SK-N-SH (cell line): ENCODE results near the gene NDUFB11. TPM values are rescaled to one million over a fixed set of nuclear protein-coding genes. Genes with fewer than 3 reads are reported as not detected.

Source experiments
- CTCF ChIA-PET: fragments of 300-600, 350-600 bp; formaldehyde crosslinking; extraction: SDS; loops from one replicate; lab custom pipeline; 2021; lab: Yijun Ruan, JAX
- POLR2A ChIA-PET: fragments of 350-600 bp; sonication (Branson Sonifier 250); formaldehyde crosslinking; extraction: SDS; loops from one replicate; lab custom pipeline; 2020; ENCODE audit warnings: antibody characterized with exemption, inconsistent platforms; lab: Yijun Ruan, JAX
- DNase-seq: peaks from one replicate; pipeline ENCODE4 v3.0.0; 2012
- H2AFZ ChIP-seq: fragments of 200-600 bp; sonication (generic); 2 replicates; pipeline ENCODE4 v1.8.1; 2016; ENCODE audit warnings: antibody characterized with exemption, mild to moderate bottlenecking, low read depth
- H3F3A ChIP-seq: fragments of 200-600 bp; sonication (generic); replicated peaks from 2 replicates; pipeline ENCODE3; 2016; ENCODE audit warnings: antibody characterized with exemption, mild to moderate bottlenecking; ENCODE audit not compliant: insufficient read depth
- H3K27ac ChIP-seq, 2 experiments: fragments of 200-500 bp in 1 of 2; fragments of 200-600 bp in 1 of 2; sonication (Bioruptor generic) in 1 of 2; sonication (generic), shearing (Covaris generic) in 1 of 2; 2 replicates each; pipeline versions ENCODE4 v1.5.1 to v1.6.1; 2014 to 2016; ENCODE audit warnings: low read depth in 2 of 2, inconsistent platforms in 1 of 2, low read length in 1 of 2, mild to moderate bottlenecking in 1 of 2, mixed read lengths in 1 of 2
- H3K27me3 ChIP-seq: fragments of 200-600 bp; sonication (generic), shearing (Covaris generic); 2 replicates; pipeline ENCODE4 v1.6.1; 2016; ENCODE audit warnings: mixed run types; ENCODE audit not compliant: insufficient read depth
- H3K36me3 ChIP-seq, 2 experiments: fragments of 200-500 bp in 1 of 2; fragments of 200-600 bp in 1 of 2; sonication (Bioruptor generic) in 1 of 2; sonication (generic) in 1 of 2; replicated peaks in 1 of 2; 2 replicates each; pipeline versions ENCODE3 to v1.5.1; 2014 to 2016; ENCODE audit warnings: low read length in 1 of 2, mild to moderate bottlenecking in 1 of 2; ENCODE audit not compliant: insufficient read depth in 2 of 2, control insufficient read depth in 1 of 2
- H3K4me1 ChIP-seq, 2 experiments: fragments of 200-500 bp in 1 of 2; fragments of 200-600 bp in 1 of 2; sonication (Bioruptor generic) in 1 of 2; sonication (generic), shearing (Covaris generic) in 1 of 2; 2 replicates each; pipeline versions ENCODE4 v1.5.1 to v1.6.1; 2014 to 2016; ENCODE audit warnings: low read depth in 1 of 2, low read length in 1 of 2, mixed run types in 1 of 2; ENCODE audit not compliant: insufficient read depth in 2 of 2, control insufficient read depth in 1 of 2
- H3K4me2 ChIP-seq: fragments of 200-600 bp; sonication (generic), shearing (Covaris generic); 2 replicates; pipeline ENCODE4 v1.6.1; 2017; ENCODE audit warnings: mixed run types
- H3K4me3 ChIP-seq, 2 experiments: fragments of 200-500 bp in 1 of 2; fragments of 200-600 bp in 1 of 2; sonication (Bioruptor generic) in 1 of 2; sonication (generic), shearing (Covaris generic) in 1 of 2; 2 replicates each; pipeline versions ENCODE4 v1.5.1 to v1.8.1; 2014 to 2016; ENCODE audit warnings: low read depth in 2 of 2, inconsistent platforms in 1 of 2, low read length in 1 of 2, mild to moderate bottlenecking in 1 of 2, mixed read lengths in 1 of 2, moderate library complexity in 1 of 2
- H3K79me2 ChIP-seq: fragments of 200-600 bp; sonication (generic); 2 replicates; pipeline ENCODE4 v1.8.1; 2017; ENCODE audit warnings: mild to moderate bottlenecking; ENCODE audit not compliant: insufficient read depth
- H3K9ac ChIP-seq: fragments of 200-600 bp; sonication (generic); 2 replicates; pipeline ENCODE4 v1.6.1; 2017; ENCODE audit warnings: mixed run types
- H3K9me2 ChIP-seq: fragments of 200-600 bp; sonication (generic); 2 replicates; pipeline ENCODE4 v1.6.1; 2017; ENCODE audit warnings: mixed run types
- H3K9me3 ChIP-seq: fragments of 200-600 bp; sonication (generic); 2 replicates; pipeline ENCODE4 v1.6.1; 2017; ENCODE audit warnings: mixed run types, mild to moderate bottlenecking, moderate library complexity
- H4K20me1 ChIP-seq: fragments of 200-600 bp; sonication (generic); 2 replicates; pipeline ENCODE4 v1.6.1; 2017; ENCODE audit warnings: mild to moderate bottlenecking, mixed run types; ENCODE audit not compliant: insufficient read depth
- CHD2 ChIP-seq: fragments of 150-350 bp; IDR thresholded peaks from 2 replicates; pipeline ENCODE4 v1.6.1; 2018; ENCODE audit warnings: low read length; ENCODE audit not compliant: partially characterized antibody
- ELF1 ChIP-seq: IDR thresholded peaks from 2 replicates; pipeline ENCODE4 v1.4.0; 2012
- EP300 ChIP-seq, 2 experiments: IDR thresholded peaks; 2 replicates each; pipeline versions ENCODE4 v1.4.0 to v1.6.1; 2012; ENCODE audit warnings: borderline replicate concordance in 1 of 2, low read depth in 1 of 2, low read length in 1 of 2
- FOSL2 ChIP-seq: IDR thresholded peaks from 2 replicates; pipeline ENCODE4 v1.4.0; 2012; ENCODE audit warnings: low read depth, mild to moderate bottlenecking, moderate library complexity, borderline replicate concordance
- FOXJ3 ChIP-seq: sonication (generic); formaldehyde crosslinking; IDR thresholded peaks from 2 replicates; pipeline ENCODE4 v1.5.1; 2020; ENCODE audit warnings: mild to moderate bottlenecking, missing genetic modification reagents
- GATA2 ChIP-seq: sonication (generic); formaldehyde crosslinking; IDR thresholded peaks from 2 replicates; pipeline ENCODE4 v1.5.0; 2020; ENCODE audit warnings: mild to moderate bottlenecking, missing genetic modification reagents
- IRF3 ChIP-seq: fragments of 150-350 bp; IDR thresholded peaks from 2 replicates; pipeline ENCODE4 v1.6.1; 2016; ENCODE audit warnings: mild to moderate bottlenecking, low read depth, low read length
- JUND ChIP-seq: IDR thresholded peaks from 2 replicates; pipeline ENCODE4 v1.4.0; 2012
- MAX ChIP-seq: IDR thresholded peaks from 2 replicates; pipeline ENCODE4 v1.4.0; 2012; ENCODE audit warnings: low read depth
- MEF2A ChIP-seq: IDR thresholded peaks from 2 replicates; pipeline ENCODE4 v1.4.0; 2012; ENCODE audit warnings: low read depth, borderline replicate concordance
- NFIC ChIP-seq: IDR thresholded peaks from 2 replicates; pipeline ENCODE4 v1.4.0; 2012; ENCODE audit warnings: borderline replicate concordance
- NRF1 ChIP-seq: IDR thresholded peaks from 2 replicates; pipeline ENCODE4 v1.6.1; 2012; ENCODE audit warnings: low read depth, mild to moderate bottlenecking, low read length
- PBX3 ChIP-seq: IDR thresholded peaks from 2 replicates; pipeline ENCODE4; 2012
- POLR2AphosphoS5 ChIP-seq: IDR thresholded peaks from 2 replicates; pipeline ENCODE4 v1.6.1; 2012; ENCODE audit warnings: low read depth, low read length
- RAD21 ChIP-seq: IDR thresholded peaks from 2 replicates; pipeline ENCODE4 v1.6.1; 2012; ENCODE audit warnings: mild to moderate bottlenecking, low read length
- RFX5 ChIP-seq: IDR thresholded peaks from 2 replicates; pipeline ENCODE4 v1.6.1; 2012; ENCODE audit warnings: mild to moderate bottlenecking, improper control_type of control experiment, low read length
- RXRA ChIP-seq: IDR thresholded peaks from 2 replicates; pipeline ENCODE4 v1.4.0; 2012; ENCODE audit warnings: low read depth, mild to moderate bottlenecking, borderline replicate concordance
- SIN3A ChIP-seq: IDR thresholded peaks from 2 replicates; pipeline ENCODE4 v1.6.1; 2012; ENCODE audit warnings: low read depth, mild to moderate bottlenecking, low read length, moderate library complexity, borderline replicate concordance
- TAF1 ChIP-seq: IDR thresholded peaks from 2 replicates; pipeline ENCODE4 v1.6.1; 2012; ENCODE audit warnings: low read depth, mild to moderate bottlenecking, low read length, moderate library complexity, borderline replicate concordance
- TCF12 ChIP-seq: IDR thresholded peaks from 2 replicates; pipeline ENCODE4 v1.4.0; 2012
- TEAD4 ChIP-seq: IDR thresholded peaks from 2 replicates; pipeline ENCODE4 v1.4.0; 2012; ENCODE audit warnings: mild to moderate bottlenecking, borderline replicate concordance; ENCODE audit not compliant: insufficient read depth
- WGBS: methylation state at CpG from one replicate; pipeline ENCODE4 v1.1.6; 2017; ENCODE audit warnings: low lambda C conversion rate; 5-methylcytosine and 5-hydroxymethylcytosine counted together
- polyA plus RNA-seq, 3 experiments: library from polyadenylated mRNA; depleted of rRNA; stranded (reverse); fragments of >200 nt; gene quantifications; 2 replicates each; pipeline ENCODE4 v1.2.3, GENCODE V29; 2012
- TF ChIP-seq, protein P1 (sequence below): fragments of 150-350 bp; IDR thresholded peaks from 2 replicates; pipeline ENCODE4 v1.6.1; 2017; ENCODE audit warnings: antibody characterized with exemption, low read length, low read depth, borderline replicate concordance

NDUFB11 gene
- polyA plus RNA-seq, 1 of the 3 experiments (the other 2 are of a cell fraction) = 107 TPM

GRCh38 chrX:47144626-47145394, at the start of gene NDUFB11, which contains the start of gene RBM10 (continued):
- TF ChIP-seq TAF1 = peak; percentile 67; the same call in 1 of the 2 replicates
- peak; percentile 61 for TF ChIP-seq POLR2AphosphoS5
- TF ChIP-seq FOSL2 = no peak
- TF ChIP-seq IRF3 = no peak
- no peak for TF ChIP-seq NFIC
- peak; percentile 70 for TF ChIP-seq NRF1
- peak; percentile 52 for TF ChIP-seq MAX
- no peak for TF ChIP-seq EP300 (IDR thresholded peaks at IDR 0.05; ENCODE audit: borderline replicate concordance in 1 of 2, low read depth in 1 of 2, low read length in 1 of 2)
- TF ChIP-seq, protein P1, sequence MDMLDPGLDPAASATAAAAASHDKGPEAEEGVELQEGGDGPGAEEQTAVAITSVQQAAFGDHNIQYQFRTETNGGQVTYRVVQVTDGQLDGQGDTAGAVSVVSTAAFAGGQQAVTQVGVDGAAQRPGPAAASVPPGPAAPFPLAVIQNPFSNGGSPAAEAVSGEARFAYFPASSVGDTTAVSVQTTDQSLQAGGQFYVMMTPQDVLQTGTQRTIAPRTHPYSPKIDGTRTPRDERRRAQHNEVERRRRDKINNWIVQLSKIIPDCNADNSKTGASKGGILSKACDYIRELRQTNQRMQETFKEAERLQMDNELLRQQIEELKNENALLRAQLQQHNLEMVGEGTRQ = no peak

GRCh38 chrX:47193475-47194193, 49.1 kb upstream of the NDUFB11 start, which contains the start of gene UBA1:
TSS of gene UBA1 (plus strand) at chrX:47193829. CDS start at chrX:47198803, 4,974 bp downstream.
- Histone ChIP-seq H3K4me1 (peaks cover 16 to 36% of the 10 kb centered on the region in 2 experiments), H3K4me3 (peak within 1 kb of the TSS; percentile 83 to 96), H3K36me3 (peaks cover 25 to 27% of the 10 kb centered on the region in 2 experiments), H3K4me2 (peak within 1 kb of the TSS; percentile 86), H3K27ac (peak within 1 kb of the TSS; percentile 89 to 93), H3K9me2 (no peaks in the 10 kb centered on the region), H3K9ac (peak within 1 kb of the TSS; percentile 95), H3K27me3 (no peaks in the 10 kb centered on the region), H3F3A (no peaks in the 10 kb centered on the region), H4K20me1 (peaks cover 43% of the 10 kb centered on the region), H3K79me2 (peaks cover 61% of the 10 kb centered on the region), H2AFZ (peak within 1 kb of the TSS; percentile 70), H3K9me3 (no peaks in the 10 kb centered on the region)
- POLR2A ChIA-PET = no interaction called here
- DNase-seq = peak; percentile 95
- WGBS = under 1% methylated on average over 31 of the region's 50 CpGs
- CTCF ChIA-PET = interaction anchor here (1.0 to 4.0 kb wide), 6 partner anchors 17 to 834 kb away, joined by 3 to 29 read pairs (median 8); partner anchors contain the start of gene RBM10
- TF ChIP-seq RAD21 (peak; percentile 97), GATA2 (no peak), CHD2 (peak; percentile 19), NRF1 (no peak), TEAD4 (0 out of 2 replicates have a peak, but pooled peaks have one; percentile 5), JUND (peak; percentile 40; the same call in 1 of the 2 replicates), ELF1 (peak; percentile 53; the same call in 1 of the 2 replicates), TAF1 (peak; percentile 87), FOXJ3 (CRISPR knock-in tag) (no peak), RXRA (no peak), MEF2A (no peak), MAX (no peak), RFX5 (peak; percentile 35; the same call in 1 of the 2 replicates), TCF12 (no peak), SIN3A (0 out of 2 replicates have a peak, but pooled peaks have one; percentile 52), EP300 (IDR thresholded peaks at IDR 0.05; ENCODE audit: borderline replicate concordance in 1 of 2, low read depth in 1 of 2, low read length in 1 of 2) (no peak), PBX3 (no peak; the same call in 1 of the 2 replicates)
- TF ChIP-seq, protein P1 = no peak
